Tibial artery (tissue), 4 donors: Measurements from ENCODE around the gene PCNX3.

Source experiments
- DNase-seq, 2 donors: peaks; one replicate each; pipeline ENCODE4 v3.0.0-alpha.2; 2019
- H3K27ac ChIP-seq, 2 donors: fragments of 200-600 bp; sonication (generic) in 1 of 2; 1 replicate in 1 of 2; 2 replicates in 1 of 2; pipeline ENCODE4 v1.5.1; 2018 to 2019; ENCODE audit warnings: mild to moderate bottlenecking in 1 of 2
- H3K27me3 ChIP-seq, 2 donors: fragments of 200-600 bp; sonication (generic) in 1 of 2; one replicate each; pipeline versions ENCODE4 v1.5.1 to v1.6.0; 2016 to 2019
- H3K36me3 ChIP-seq, 3 donors: fragments of 200-600 bp; sonication (generic) in 2 of 3; one replicate each; pipeline ENCODE4 v1.5.1; 2016 to 2019; ENCODE audit warnings: mild to moderate bottlenecking in 2 of 3
- H3K4me1 ChIP-seq, 4 donors: fragments of 200-600 bp; sonication (generic) in 2 of 4; 1 replicate in 3 of 4; 2 replicates in 1 of 4; pipeline ENCODE4 v1.5.1; 2016 to 2019
- H3K4me3 ChIP-seq, 2 donors: fragments of 200-600 bp; sonication (generic) in 1 of 2; 1 replicate in 1 of 2; 2 replicates in 1 of 2; pipeline ENCODE4 v1.5.1; 2018 to 2019; ENCODE audit warnings: mild to moderate bottlenecking in 2 of 2
- H3K9me3 ChIP-seq, 3 donors: fragments of 200-600 bp; sonication (generic) in 1 of 3; one replicate each; pipeline ENCODE4 v1.5.1; 2016 to 2019
- CTCF ChIP-seq, 2 experiments: fragments of 200-600 bp in 1 of 2; fragments of 450-650 bp in 1 of 2; IDR thresholded peaks; one replicate each; pipeline ENCODE4 v1.5.1; 2017 to 2019; ENCODE audit warnings: antibody characterized with exemption in 2 of 2, mild to moderate bottlenecking in 1 of 2, moderate library complexity in 1 of 2
- intact Hi-C: fragments of 100-400 bp; cut with DNase I; formaldehyde crosslinking; loops from one replicate; pipeline ENCODE4 v1.15.0; 2023; ENCODE audit warnings: low total_unique reads

PCNX3 gene

GRCh38 chr11:65649656-65650546 lies 34.3 kb downstream of the PCNX3 start:
- no peak overlapping the region for H3K4me3 ChIP-seq
- intact Hi-C loops: no loop called here
- no peak overlapping the region for H3K27ac ChIP-seq
- H3K27me3 ChIP-seq: no peaks in the 10 kb centered on the region
- no peak for TF ChIP-seq CTCF (IDR thresholded peaks at IDR 0.05)
- peaks cover 10 to 52% (median 36%) of the 10 kb centered on the region in 3 donors for H3K36me3 ChIP-seq
- H3K4me1 ChIP-seq: peaks cover 6 to 58% (median 39%) of the 10 kb centered on the region in 4 donors
- DNase-seq: no peak
- no peaks in the 10 kb centered on the region for H3K9me3 ChIP-seq

GRCh38 chr11:65650547-65651338 lies 35.2 kb downstream of the PCNX3 start:
- DNase-seq: no peak
- Histone ChIP-seq H3K36me3 (peaks cover 18 to 52% (median 36%) of the 10 kb centered on the region in 3 donors), H3K9me3 (no peaks in the 10 kb centered on the region), H3K27me3 (no peaks in the 10 kb centered on the region), H3K4me3 (no peak overlapping the region), H3K27ac (peak overlapping the region; percentile 92 to 94), H3K4me1 (peaks cover 6 to 58% (median 39%) of the 10 kb centered on the region in 4 donors)
- no peak for TF ChIP-seq CTCF (IDR thresholded peaks at IDR 0.05)
- intact Hi-C loops: no loop called here

GRCh38 chr11:65651339-65651588 lies 35.7 kb downstream of the PCNX3 start:
- Histone ChIP-seq H3K4me3 (no peak overlapping the region), H3K9me3 (no peaks in the 10 kb centered on the region), H3K27ac (peak overlapping the region; percentile 92 to 94), H3K36me3 (peaks cover 24 to 52% (median 37%) of the 10 kb centered on the region in 3 donors), H3K4me1 (peaks cover 6 to 57% (median 38%) of the 10 kb centered on the region in 4 donors), H3K27me3 (no peaks in the 10 kb centered on the region)
- DNase-seq: no peak
- intact Hi-C loops: no loop called here
- no peak for TF ChIP-seq CTCF (IDR thresholded peaks at IDR 0.05)

GRCh38 chr11:65651589-65652510 lies 36.3 kb downstream of the PCNX3 start:
- no peak for DNase-seq
- intact Hi-C loops: no loop called here
- H3K36me3 ChIP-seq: peaks cover 29 to 55% (median 41%) of the 10 kb centered on the region in 3 donors

More at GRCh38 chr11:65651589-65652510, 36.3 kb downstream of the PCNX3 start:
- Histone ChIP-seq H3K27me3 (no peaks in the 10 kb centered on the region), H3K4me1 (peaks cover 6 to 55% (median 35%) of the 10 kb centered on the region in 4 donors), H3K4me3 (peak overlapping the region; percentile 55 to 61), H3K9me3 (no peaks in the 10 kb centered on the region), H3K27ac (peak overlapping the region; percentile 92 to 94)
- no peak for TF ChIP-seq CTCF (IDR thresholded peaks at IDR 0.05)
